ENCODE data around the gene ABLIM1. TPM values are rescaled to one million over a fixed set of nuclear protein-coding genes. Genes with fewer than 3 reads are reported as not detected.
A peak's percentile ranks its signal among the peaks of the same experiment; 100 is the strongest.

The ABLIM1 gene
- total RNA-seq, 6 experiments from 2014 or later, result 38.8 to 76.5 (median 50.6) TPM

DNA sequence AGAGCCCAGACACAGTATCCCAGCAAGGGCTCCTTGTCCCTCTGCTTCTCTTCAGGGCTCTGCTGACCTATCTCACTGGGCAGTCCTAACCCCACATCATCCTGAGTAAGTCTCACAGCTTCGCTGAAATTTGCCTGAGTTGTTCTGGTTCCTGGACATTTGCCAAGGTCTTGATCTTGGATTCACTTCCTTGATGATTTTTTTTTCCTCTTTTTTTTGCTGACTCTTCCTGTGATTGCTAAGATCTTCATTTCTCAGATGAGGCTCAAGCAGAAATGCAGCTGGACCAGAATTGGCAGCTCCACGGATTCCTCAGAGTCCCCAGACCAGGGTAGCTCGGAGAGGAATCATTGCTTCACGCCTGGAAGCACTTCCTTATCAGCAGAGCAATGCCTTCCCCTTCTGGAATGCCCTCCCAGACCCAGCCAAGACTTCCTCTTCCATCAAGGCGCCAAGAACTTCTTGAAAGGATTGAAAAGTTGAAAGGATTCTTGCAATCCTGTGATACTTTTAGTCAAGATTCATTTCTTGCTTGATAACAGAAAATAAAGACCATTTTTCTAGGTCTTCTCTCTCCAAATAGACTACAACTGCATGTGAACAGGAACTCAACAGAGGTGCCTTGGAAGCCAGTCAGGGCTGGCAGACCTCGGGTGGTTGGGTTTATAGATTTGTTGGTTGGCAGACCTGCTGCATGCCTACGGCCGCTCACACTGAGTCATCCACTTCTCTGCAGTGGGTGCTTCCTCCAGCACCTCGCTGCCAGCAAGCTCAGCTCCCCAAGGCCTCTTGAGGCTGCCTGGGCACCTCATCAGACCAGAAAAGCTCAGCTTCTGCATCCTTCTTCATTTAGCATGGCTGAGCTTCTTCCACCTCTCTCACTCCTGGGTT, 244.9 kb downstream of the ABLIM1 start:
- WGBS (ENCODE audit: insufficient coverage, low coverage, low lambda C conversion rate, missing lambda C conversion rate), result 26% methylated on average over 5 of the region's 9 CpGs
- TF ChIP-seq, protein P1, sequence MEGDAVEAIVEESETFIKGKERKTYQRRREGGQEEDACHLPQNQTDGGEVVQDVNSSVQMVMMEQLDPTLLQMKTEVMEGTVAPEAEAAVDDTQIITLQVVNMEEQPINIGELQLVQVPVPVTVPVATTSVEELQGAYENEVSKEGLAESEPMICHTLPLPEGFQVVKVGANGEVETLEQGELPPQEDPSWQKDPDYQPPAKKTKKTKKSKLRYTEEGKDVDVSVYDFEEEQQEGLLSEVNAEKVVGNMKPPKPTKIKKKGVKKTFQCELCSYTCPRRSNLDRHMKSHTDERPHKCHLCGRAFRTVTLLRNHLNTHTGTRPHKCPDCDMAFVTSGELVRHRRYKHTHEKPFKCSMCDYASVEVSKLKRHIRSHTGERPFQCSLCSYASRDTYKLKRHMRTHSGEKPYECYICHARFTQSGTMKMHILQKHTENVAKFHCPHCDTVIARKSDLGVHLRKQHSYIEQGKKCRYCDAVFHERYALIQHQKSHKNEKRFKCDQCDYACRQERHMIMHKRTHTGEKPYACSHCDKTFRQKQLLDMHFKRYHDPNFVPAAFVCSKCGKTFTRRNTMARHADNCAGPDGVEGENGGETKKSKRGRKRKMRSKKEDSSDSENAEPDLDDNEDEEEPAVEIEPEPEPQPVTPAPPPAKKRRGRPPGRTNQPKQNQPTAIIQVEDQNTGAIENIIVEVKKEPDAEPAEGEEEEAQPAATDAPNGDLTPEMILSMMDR (IDR thresholded peaks at IDR 0.05), result no peak
- TF ChIP-seq POLR2A (IDR thresholded peaks at IDR 0.05), result no peak
- Histone ChIP-seq H3K4me3 (no peak overlapping the region), H3K9me3 (no peaks in the 10 kb centered on the region), H3K27ac (no peak overlapping the region), H3K27me3 (no peaks in the 10 kb centered on the region), H3K36me3 (no peaks in the 10 kb centered on the region), H3K4me1 (no peaks in the 10 kb centered on the region)
- intact Hi-C loops (cut with DNase I), result no loop called here
- ATAC-seq (peak; percentile 60 to 94 (median 68)), DNase-seq (peak in 1 of 3 donors; percentile 53)

GRCh38 chr10:114408968-114409444, 249.1 kb downstream of the ABLIM1 start:
- intact Hi-C loops (cut with DNase I), result no loop called here
- no peaks in the 10 kb centered on the region for H3K36me3 ChIP-seq
- H3K27ac ChIP-seq, result no peak overlapping the region
- ATAC-seq (no peak), DNase-seq (no peak)
- H3K4me1 ChIP-seq, result peaks cover 0 to 9% (median 0%) of the 10 kb centered on the region in 4 donors
- H3K27me3 ChIP-seq, result no peaks in the 10 kb centered on the region
- no peaks in the 10 kb centered on the region for H3K9me3 ChIP-seq
- WGBS (ENCODE audit: insufficient coverage, low coverage, low lambda C conversion rate, missing lambda C conversion rate), result 45% methylated on average over 5 of the region's 5 CpGs
- no peak overlapping the region for H3K4me3 ChIP-seq
- TF ChIP-seq, protein P1 (IDR thresholded peaks at IDR 0.05), result no peak
- no peak for TF ChIP-seq POLR2A (IDR thresholded peaks at IDR 0.05)

GRCh38 chr10:114408112-114408967, 249.7 kb downstream of the ABLIM1 start:
- ATAC-seq (no peak), DNase-seq (no peak)
- intact Hi-C loops (cut with DNase I), result no loop called here
- Histone ChIP-seq H3K27ac (no peak overlapping the region), H3K4me1 (peaks cover 0 to 13% (median 0%) of the 10 kb centered on the region in 4 donors), H3K4me3 (no peak overlapping the region), H3K36me3 (no peaks in the 10 kb centered on the region), H3K27me3 (peaks cover 0 to 5% of the 10 kb centered on the region in 2 donors), H3K9me3 (no peaks in the 10 kb centered on the region)
- 54% methylated on average over 6 of the region's 12 CpGs for WGBS (ENCODE audit: insufficient coverage, low coverage, low lambda C conversion rate, missing lambda C conversion rate)
- TF ChIP-seq, protein P1 (IDR thresholded peaks at IDR 0.05), result no peak
- TF ChIP-seq POLR2A (IDR thresholded peaks at IDR 0.05), result no peak

- H3K36me3 ChIP-seq, result no peaks in the 10 kb centered on the region
- intact Hi-C loops (cut with DNase I), result no loop called here
- TF ChIP-seq POLR2A (IDR thresholded peaks at IDR 0.05), result no peak
- TF ChIP-seq, protein P1 (IDR thresholded peaks at IDR 0.05), result no peak
- no peak overlapping the region for H3K4me3 ChIP-seq
- peaks cover 0 to 13% (median 0%) of the 10 kb centered on the region in 4 donors for H3K4me1 ChIP-seq
- no peak overlapping the region for H3K27ac ChIP-seq
- WGBS (ENCODE audit: insufficient coverage, low coverage, low lambda C conversion rate, missing lambda C conversion rate), result 70% methylated on average over 1 of the region's 1 CpG
- no peak for DNase-seq
- peaks cover 0 to 8% of the 10 kb centered on the region in 2 donors for H3K27me3 ChIP-seq
- no peak for ATAC-seq
- H3K9me3 ChIP-seq, result no peaks in the 10 kb centered on the region
Observed at GRCh38 chr10:114406455-114406854, 251.6 kb downstream of the ABLIM1 start.
